ENCODE data around the gene SPATC1L.

DNA sequence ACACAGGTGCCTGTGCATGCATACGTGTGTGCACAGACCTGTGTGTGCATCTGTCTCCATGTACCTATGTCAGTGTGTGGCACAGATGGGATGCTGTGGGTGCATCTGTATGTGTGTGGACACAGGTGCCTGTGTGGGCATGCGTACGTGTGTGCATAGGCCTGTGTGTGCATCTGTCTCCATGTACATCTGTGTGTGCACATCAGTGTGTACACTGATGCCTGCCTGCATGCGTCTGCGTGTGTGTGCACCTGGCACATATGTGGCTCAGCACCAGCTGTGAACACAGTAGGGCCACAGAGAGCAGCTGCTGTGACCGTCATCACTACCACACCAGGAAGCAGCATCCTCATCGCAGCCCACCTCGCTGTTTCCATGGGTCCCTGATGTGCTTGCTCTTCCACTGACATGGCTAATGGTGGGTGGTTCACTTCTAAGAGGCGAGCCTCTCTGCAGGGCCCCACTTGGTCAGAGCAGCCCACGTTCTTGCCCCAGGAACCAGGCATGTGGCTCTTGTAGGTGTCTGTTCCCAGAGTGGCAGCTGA is 9.6 kb upstream of the SPATC1L start:
- TF ChIP-seq, protein P1, sequence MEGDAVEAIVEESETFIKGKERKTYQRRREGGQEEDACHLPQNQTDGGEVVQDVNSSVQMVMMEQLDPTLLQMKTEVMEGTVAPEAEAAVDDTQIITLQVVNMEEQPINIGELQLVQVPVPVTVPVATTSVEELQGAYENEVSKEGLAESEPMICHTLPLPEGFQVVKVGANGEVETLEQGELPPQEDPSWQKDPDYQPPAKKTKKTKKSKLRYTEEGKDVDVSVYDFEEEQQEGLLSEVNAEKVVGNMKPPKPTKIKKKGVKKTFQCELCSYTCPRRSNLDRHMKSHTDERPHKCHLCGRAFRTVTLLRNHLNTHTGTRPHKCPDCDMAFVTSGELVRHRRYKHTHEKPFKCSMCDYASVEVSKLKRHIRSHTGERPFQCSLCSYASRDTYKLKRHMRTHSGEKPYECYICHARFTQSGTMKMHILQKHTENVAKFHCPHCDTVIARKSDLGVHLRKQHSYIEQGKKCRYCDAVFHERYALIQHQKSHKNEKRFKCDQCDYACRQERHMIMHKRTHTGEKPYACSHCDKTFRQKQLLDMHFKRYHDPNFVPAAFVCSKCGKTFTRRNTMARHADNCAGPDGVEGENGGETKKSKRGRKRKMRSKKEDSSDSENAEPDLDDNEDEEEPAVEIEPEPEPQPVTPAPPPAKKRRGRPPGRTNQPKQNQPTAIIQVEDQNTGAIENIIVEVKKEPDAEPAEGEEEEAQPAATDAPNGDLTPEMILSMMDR (IDR thresholded peaks at IDR 0.05), result no peak
- TF ChIP-seq POLR2A (IDR thresholded peaks at IDR 0.05) (no peak), EP300 (IDR thresholded peaks at IDR 0.05) (no peak), POLR2AphosphoS5 (IDR thresholded peaks at IDR 0.05) (no peak)

Measured in upper lobe of left lung (tissue), 4 donors.